ENCODE measurements around the gene SUSD1. TPM values are rescaled to one million over a fixed set of nuclear protein-coding genes. Genes with fewer than 3 reads are reported as not detected.
A peak's percentile ranks its signal among the peaks of the same experiment; 100 is the strongest.

Gene SUSD1
- total RNA-seq, 2 donors from 2014 or later = 6.2 to 10.6 TPM

GRCh38 chr9:111994831-111995458 is 180.2 kb downstream of the SUSD1 start:
- Histone ChIP-seq H3K27me3 (no peaks in the 10 kb centered on the region), H3K4me1 (no peaks in the 10 kb centered on the region), H3K9me3 (peaks cover 0 to 20% of the 10 kb centered on the region in 2 donors), H3K27ac (no peak overlapping the region), H3K4me3 (no peak overlapping the region), H3K36me3 (no peaks in the 10 kb centered on the region)
- peak; percentile 13 for DNase-seq (ENCODE audit: low spot score)
- TF ChIP-seq CTCF (IDR thresholded peaks at IDR 0.05) = no peak

GRCh38 chr9:111993319-111993718 is 181.8 kb downstream of the SUSD1 start:
- no peaks in the 10 kb centered on the region for H3K36me3 ChIP-seq
- H3K27ac ChIP-seq = no peak overlapping the region
- peaks cover 0 to 20% of the 10 kb centered on the region in 2 donors for H3K9me3 ChIP-seq
- H3K4me1 ChIP-seq = no peaks in the 10 kb centered on the region
- no peak for DNase-seq (ENCODE audit: low spot score)
- TF ChIP-seq CTCF (IDR thresholded peaks at IDR 0.05) = no peak
- H3K4me3 ChIP-seq = no peak overlapping the region
- H3K27me3 ChIP-seq = no peaks in the 10 kb centered on the region

- no peak for DNase-seq (ENCODE audit: low spot score)
- H3K27ac ChIP-seq = no peak overlapping the region
Measured at GRCh38 chr9:111992523-111992922, 182.6 kb downstream of the SUSD1 start.

GRCh38 chr9:111991179-111991578 is 183.9 kb downstream of the SUSD1 start:
- no peak overlapping the region for H3K4me3 ChIP-seq
- peaks cover 0 to 3% of the 10 kb centered on the region in 2 donors for H3K4me1 ChIP-seq
- H3K36me3 ChIP-seq = no peaks in the 10 kb centered on the region
- no peak for DNase-seq (ENCODE audit: low spot score)
- TF ChIP-seq CTCF (IDR thresholded peaks at IDR 0.05) = no peak
- H3K27me3 ChIP-seq = no peaks in the 10 kb centered on the region
- no peak overlapping the region for H3K27ac ChIP-seq
- peaks cover 0 to 20% of the 10 kb centered on the region in 2 donors for H3K9me3 ChIP-seq

More at GRCh38 chr9:111992523-111992922, 182.6 kb downstream of the SUSD1 start:
- Histone ChIP-seq H3K4me1 (no peaks in the 10 kb centered on the region), H3K36me3 (no peaks in the 10 kb centered on the region), H3K4me3 (no peak overlapping the region), H3K27me3 (no peaks in the 10 kb centered on the region), H3K9me3 (peaks cover 0 to 20% of the 10 kb centered on the region in 2 donors)
- TF ChIP-seq CTCF (IDR thresholded peaks at IDR 0.05) = no peak

Other genes starting within 250 kb of the SUSD1 start
- 10 to 100 TPM; 11.6 to 18.2 TPM for gene PTBP3, start 158.3 kb upstream of the SUSD1 start, total RNA-seq
- gene HSDL2, start 204.8 kb upstream of the SUSD1 start, total RNA-seq = 100 to 1,000 TPM in 1 of 2 donors, 10 to 100 TPM in 1; 93.0 to 127 TPM

Data from right atrium auricular region (tissue), 2 donors.